GM19463 (cell line): ENCODE measurements around the gene THAP8.
A peak's percentile ranks its signal among the peaks of the same experiment; 100 is the strongest.

ENCODE experiments used
- ATAC-seq: cut with Tn5 transposase; IDR thresholded peaks from one replicate; pipeline ENCODE4 v1.9.1; 2021; ENCODE audit warnings: mild to moderate bottlenecking, moderate library complexity; ENCODE audit not compliant: unreplicated experiment

The THAP8 gene

GRCh38 chr19:36031308-36031707 is 22.8 kb downstream of the THAP8 start:
- no peak for ATAC-seq

DNA sequence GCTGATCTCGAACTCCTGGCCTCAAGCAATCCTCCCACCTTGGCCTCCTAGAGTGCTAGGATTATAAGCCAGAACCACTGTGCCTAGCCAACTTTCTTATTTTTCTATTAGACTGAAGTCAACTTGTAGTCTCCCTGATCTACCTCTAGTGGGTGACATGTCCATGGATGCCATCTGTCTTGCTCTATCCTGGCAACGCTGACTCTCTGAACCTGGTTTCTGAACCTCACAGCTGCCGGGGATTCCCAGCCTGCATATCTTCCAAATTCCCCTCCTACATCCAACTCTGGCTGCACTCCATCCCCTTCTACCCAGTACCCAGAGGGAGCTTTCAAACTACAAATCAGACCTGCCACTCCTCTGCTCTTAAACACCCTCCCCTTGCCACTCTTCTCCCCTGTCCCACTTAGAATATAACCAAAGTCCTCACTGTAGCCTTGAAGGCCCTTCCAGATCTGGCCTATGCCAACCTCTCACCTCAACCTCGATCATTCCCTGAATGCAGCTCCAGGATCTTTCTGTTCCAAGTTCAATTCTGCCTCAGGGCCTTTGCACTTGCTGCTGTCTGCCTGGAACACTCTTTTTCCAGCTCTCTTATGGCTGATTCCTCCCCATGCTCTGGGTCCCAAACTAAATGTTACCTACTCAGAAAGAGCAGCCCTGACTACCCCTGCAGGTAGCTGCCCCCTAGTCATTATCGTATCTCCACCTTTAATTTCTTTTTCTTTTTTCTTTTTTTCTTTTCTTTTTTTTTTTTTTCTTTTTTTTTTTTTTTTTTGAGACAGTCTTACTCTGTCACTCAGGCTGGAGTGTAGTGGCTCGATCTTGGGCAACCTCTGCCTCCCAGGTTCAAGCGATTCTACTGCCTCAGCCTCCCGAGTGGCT is 23.6 kb downstream of the THAP8 start:
- no peak for ATAC-seq

DNA sequence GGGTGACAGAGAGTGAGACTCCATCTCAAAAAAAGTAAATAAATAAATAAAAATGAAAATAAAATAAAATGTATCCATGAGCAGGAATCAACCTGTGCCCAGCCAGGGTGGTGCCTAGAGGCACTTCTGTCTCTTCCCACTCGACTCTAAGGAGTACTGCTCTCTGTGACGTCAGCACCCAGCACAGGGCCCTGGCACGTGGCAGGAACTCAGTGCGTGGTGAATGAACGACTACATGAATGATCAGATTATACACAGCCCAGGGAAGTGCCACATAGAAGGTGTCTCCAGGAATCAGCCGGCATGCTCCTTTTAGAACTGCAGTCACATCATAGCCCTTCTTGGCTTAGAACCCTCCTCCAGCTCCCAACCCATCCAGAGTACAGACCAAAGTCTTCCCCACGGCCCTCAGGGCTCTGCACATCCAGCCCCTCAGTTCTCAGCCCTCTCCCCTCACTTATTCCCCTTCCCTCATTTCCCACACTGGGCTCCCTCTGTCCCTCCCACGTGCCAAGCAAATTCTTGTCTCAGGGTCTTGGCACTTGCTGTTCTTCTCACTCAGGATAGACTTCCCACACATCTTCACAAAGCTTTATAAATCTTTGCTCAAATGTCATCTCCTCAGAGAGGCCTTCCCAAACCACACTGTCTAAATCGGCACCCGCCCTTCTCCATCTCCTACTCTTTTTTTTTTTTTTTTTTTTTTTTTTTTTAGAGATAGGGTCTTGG is 25.6 kb downstream of the THAP8 start:
- ATAC-seq, result no peak

GRCh38 chr19:36027696-36028095 is 26.4 kb downstream of the THAP8 start:
- ATAC-seq, result no peak

DNA sequence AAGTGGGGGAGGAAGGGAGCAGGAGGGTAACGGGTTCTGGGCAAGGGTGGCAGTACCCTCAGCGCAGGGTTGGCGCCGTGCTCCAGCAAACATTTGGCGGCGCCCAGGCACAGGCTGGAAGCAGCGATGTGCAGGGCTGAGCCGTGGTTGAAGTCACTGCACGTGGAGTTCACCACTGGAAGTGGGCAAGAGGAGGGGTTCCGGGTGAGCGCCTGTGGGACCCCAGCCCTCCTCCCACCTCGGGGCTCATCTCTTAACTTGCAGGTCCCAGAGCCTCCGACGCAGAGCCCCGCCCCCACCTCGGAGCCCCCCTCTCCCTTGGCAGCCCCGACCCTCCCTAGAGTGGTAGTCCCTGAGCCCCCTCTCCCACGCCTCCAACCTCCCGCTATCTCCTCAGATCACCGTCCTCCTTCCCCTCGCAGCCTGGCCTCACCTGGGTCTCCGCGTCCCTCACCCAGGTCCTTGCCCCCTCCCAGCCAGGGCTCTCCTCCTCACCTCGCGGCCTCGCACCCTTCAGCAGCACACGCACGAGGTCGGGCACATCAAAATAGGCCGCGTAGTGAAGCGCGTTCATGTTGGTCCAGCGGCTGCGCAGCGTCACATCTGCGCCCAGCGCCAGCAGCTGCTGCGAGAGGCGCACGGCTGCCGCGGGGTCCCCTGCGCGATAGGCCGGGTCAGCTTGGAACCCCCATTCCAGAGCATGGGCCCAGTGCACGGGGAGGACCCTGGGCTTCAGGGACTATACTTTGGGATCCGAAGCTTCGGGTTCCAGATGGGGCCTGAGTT is 27.8 kb downstream of the THAP8 start:
- ATAC-seq, result no peak

DNA sequence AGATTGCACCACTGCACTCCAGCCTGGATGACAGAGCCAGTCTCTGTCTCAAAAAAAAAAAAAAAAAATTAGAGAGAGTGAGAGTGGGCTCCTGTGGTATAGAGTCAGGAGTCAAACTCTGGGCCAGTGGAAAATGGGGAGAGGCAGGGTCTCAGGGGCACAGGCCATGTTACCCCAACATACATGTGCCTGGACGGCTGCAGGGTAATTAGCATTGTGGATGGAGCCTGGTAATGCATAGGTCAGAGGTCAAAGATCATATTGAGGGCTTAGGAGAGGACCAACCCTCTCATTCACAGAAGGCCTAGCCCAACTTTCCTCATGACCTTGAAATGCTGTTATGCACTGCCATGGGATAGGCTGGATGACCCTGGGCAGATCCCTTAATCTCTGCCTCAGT is 28.5 kb downstream of the THAP8 start:
- no peak for ATAC-seq

- no peak for ATAC-seq
Measured at GRCh38 chr19:36023432-36023831, 30.7 kb downstream of the THAP8 start.

DNA sequence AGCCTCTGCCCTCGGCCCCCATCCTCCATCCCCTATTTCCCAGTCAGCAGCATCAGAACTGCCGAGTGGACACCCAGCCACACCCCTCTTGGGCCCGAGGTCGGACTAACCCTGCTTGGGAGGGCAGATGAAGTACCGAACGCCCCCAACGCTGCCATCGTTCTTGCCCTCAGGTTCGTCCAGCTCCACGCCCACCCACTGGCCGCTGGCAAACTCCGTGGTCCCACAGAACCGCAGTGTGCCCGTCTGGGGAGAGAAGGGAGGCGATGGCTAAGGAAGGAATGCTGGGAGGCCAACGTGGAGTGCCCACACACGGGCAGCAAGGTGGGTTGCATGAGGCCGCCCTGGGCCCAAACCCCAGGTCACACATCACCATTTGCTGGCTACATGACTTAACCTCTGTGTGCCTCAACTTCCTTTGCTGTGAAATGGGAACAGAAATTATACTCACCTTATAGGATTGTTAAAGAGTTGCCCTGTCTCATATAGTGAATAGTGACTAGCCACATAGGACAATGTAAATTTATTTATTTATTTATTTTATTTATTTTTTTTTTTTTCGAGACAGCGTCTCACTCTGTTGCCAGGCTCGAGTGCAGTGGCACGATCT is 34.9 kb downstream of the THAP8 start:
- ATAC-seq, result no peak

DNA sequence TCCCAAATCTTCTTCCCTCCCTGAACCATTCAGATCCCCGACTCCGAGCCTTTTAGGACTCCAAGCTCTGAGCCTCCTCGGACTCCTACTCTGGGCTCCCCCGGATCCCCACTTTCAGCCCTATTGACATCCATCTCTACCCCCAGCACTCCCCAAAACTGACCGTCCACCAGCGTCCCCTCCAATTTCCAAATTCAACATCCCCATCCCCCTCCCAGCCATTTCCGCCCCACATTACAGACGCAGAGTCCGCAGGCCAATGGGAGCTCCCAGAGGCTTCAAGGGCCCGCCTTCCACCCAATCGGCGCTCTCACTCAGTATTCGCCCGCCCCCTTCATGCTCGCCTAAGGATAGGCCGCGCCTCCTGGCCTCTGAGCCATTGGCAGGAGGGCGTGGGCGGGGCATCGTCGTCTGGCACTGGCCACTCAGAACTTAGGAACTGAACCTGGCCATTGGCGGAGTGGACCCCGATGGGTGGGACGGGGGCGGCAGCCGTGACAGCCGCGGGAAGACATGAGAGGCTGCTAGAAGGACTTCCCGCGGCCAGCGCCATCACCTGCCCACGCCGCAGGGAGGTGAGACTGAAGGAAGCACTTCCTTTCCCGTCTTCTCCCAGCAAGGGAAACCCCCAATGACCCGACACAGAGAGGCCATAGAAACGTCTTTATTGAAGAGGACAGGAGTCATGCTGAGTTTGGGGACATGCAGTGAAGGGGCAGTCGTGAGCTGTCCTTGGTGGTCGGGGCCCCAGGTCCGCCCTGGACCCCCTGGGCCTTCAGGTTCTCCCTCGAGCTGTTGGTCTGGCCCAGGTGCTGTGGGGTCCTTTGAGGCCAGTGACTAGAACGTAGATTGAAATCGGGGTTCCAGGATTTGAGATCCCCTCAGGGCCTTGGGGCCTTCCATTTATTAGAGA is 39.8 kb downstream of the THAP8 start, which contains the start of gene ALKBH6:
Gene ALKBH6, minus strand, starts transcription at position 202 of the 913 bp plus-strand sequence. CDS start 816 bp downstream, outside the sequence.
- ATAC-seq, result peak; percentile 98

DNA sequence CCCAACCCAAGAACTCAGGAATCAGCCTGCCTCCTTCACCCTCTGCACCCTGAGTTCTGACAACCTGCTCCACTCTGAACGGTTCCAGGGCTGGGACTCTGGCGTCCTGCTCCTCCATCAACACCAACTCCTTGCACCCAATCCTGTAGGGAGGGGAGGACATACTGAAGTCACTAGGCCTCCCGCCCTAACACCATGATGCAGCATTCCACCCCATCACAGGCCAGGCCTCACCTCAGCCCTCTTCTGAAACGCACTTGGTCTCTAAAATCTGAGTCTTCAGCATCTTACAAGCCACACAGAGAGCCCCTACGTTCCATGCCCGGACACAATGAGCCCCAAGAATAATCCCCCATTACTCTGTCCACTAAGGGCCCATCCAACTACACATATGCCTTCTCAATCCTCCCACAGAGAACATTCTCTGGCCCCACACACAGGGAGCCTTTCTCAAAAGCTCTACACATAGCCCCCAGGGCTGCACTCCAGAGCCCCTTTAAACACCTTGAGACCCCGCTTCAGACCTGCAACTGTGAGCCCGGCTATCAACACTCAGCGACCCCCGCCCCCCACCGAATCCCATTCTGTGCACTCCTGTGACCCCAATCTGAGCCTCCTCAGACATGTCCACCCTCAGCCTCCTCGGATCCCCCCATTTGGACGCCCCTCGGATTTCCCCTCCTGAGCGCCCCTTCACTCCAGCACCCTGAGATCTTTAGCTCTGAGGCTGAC is 40.6 kb downstream of the THAP8 start:
- ATAC-seq, result no peak

GRCh38 chr19:36010402-36010801 is 43.7 kb downstream of the THAP8 start:
- ATAC-seq, result no peak

DNA sequence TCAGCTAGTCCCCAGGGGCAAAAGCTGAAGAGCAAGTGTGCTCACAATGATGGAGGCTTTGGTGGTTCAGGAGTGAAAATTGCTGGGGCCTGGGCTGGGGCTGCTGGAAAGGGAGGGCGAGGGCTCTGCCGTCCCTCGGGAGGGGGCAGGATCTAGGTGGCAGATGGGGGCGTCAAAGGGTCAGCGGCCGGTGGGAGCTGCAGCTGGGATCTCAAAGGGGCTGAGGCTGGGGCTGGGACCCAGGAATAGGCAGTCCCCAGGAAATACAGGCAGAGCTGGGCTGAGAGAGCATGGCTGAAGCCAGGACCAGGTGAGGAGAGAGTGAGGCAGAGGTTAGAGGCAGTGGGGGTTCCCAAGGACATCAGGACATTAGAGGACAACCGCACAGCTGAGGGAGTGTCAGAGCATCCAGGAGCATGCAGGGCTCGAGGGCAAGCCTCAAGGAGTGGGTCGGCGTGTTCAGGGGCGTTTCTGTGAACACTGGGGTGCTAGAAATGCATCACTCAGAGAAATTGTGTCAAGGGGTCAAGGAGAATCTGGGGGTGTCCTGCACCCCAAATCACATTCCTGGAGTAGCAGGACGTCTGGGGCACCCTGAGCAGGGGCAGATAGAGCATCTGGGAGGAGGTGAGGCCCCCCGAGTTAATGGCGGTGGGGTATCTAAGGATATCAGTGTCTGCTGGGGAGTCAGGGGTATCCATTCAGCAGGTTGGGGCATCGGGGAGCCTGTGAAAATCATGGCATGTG is 44.3 kb downstream of the THAP8 start:
- ATAC-seq, result no peak

- ATAC-seq, result no peak
Measured at GRCh38 chr19:36009220-36009619, 44.9 kb downstream of the THAP8 start.

- no peak for ATAC-seq
Measured at GRCh38 chr19:36008336-36008978, 45.6 kb downstream of the THAP8 start, which contains the start of gene SYNE4. Gene SYNE4, minus strand, starts transcription at chr19:36008813. Its CDS starts 132 bp downstream, at chr19:36008681.

DNA sequence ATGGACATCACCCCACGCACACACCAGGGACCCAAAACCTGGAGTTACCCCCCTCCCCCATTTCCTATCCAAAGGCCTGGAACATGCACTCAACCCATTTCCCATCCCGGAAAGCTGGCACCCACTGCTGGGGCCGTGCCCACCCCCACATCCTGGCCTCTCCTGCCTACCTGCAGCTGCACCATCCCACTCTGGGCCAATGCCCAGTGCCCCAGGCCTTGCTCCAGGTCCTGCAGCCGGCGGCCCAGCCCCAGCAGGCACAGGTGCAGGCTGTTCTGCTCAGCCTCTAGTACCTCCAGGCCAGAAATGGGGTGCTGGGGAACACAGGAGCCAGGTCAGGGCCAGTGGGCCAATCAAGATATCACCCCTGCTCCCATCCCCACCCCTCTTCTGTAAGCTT is 47.1 kb downstream of the THAP8 start:
- no peak for ATAC-seq

- ATAC-seq, result no peak
Measured at GRCh38 chr19:36003284-36003683, 50.8 kb downstream of the THAP8 start.

DNA sequence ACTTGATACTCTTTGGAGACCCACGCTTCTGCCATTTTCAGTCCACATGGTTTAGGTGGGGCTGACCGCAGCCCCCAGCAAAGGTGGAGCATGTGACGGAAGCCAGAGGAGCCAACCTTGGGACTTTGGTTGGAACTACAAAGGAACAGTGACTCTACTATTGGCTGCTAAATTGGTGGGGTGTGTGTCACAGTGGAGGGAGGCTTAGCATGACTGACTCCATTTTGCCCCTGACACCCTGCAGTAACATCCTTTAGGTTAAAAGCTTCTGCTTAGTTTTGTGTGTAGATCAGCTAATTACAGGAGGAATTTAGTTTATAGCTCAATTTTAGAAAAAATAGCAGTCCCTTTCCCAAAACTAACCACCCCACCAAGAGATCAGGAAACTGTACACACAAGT is 52.5 kb downstream of the THAP8 start:
- no peak for ATAC-seq

- ATAC-seq, result no peak
Measured at GRCh38 chr19:35996777-35997176, 57.3 kb downstream of the THAP8 start.
